Astrocyte (in vitro differentiated cells and primary cell): ENCODE data around the gene GRIN2A. TPM values are rescaled to one million over a fixed set of nuclear protein-coding genes. Genes with fewer than 3 reads are reported as not detected.

ENCODE experiments used
- DNase-seq: peaks from one replicate; pipeline ENCODE4 v3.0.0-alpha.2; 2010; ENCODE audit warnings: low read depth
- FAIRE-seq: peaks from 2 replicates; lab custom pipeline; 2011; peaks lifted over from hg19 to GRCh38; lab: Jason Lieb, UNC
- H2AFZ ChIP-seq: 2 replicates; pipeline ENCODE4 v1.6.0; 2012; ENCODE audit warnings: low read depth, low read length, inconsistent platforms
- H3K27ac ChIP-seq: 2 replicates; pipeline ENCODE4 v1.5.1; 2011; ENCODE audit warnings: low read depth, low read length, inconsistent platforms
- H3K27me3 ChIP-seq: 2 replicates; pipeline ENCODE4 v1.6.0; 2011; ENCODE audit warnings: low read length, inconsistent platforms; ENCODE audit not compliant: insufficient read depth
- H3K36me3 ChIP-seq: 2 replicates; pipeline ENCODE4 v1.5.1; 2011; ENCODE audit warnings: low read length, inconsistent platforms; ENCODE audit not compliant: insufficient read depth
- H3K4me1 ChIP-seq: 2 replicates; pipeline ENCODE4 v1.5.1; 2011; ENCODE audit warnings: low read length, inconsistent platforms; ENCODE audit not compliant: insufficient read depth
- H3K4me2 ChIP-seq: 2 replicates; pipeline ENCODE4 v1.6.0; 2012; ENCODE audit warnings: low read length, inconsistent platforms
- H3K4me3 ChIP-seq: 2 replicates; pipeline ENCODE4 v1.5.1; 2011; ENCODE audit warnings: low read depth, mild to moderate bottlenecking, low read length, inconsistent platforms; ENCODE audit not compliant: insufficient read depth
- H3K79me2 ChIP-seq: 2 replicates; pipeline ENCODE4 v1.6.0; 2012; ENCODE audit warnings: mild to moderate bottlenecking, low read length, inconsistent platforms; ENCODE audit not compliant: insufficient read depth
- H3K9ac ChIP-seq: 2 replicates; pipeline ENCODE4 v1.6.0; 2012; ENCODE audit warnings: mild to moderate bottlenecking, low read length, inconsistent platforms
- H3K9me3 ChIP-seq: 2 replicates; pipeline ENCODE4 v1.5.1; 2012; ENCODE audit warnings: low read depth, mild to moderate bottlenecking, low read length, inconsistent platforms; ENCODE audit not compliant: insufficient read depth
- H4K20me1 ChIP-seq: 2 replicates; pipeline ENCODE4 v1.6.0; 2012; ENCODE audit warnings: low read length, inconsistent platforms; ENCODE audit not compliant: insufficient read depth
- H3K27ac Mint-ChIP-seq: one replicate; pipeline ENCODE4 v1.8.0; 2021; ENCODE audit warnings: mild to moderate bottlenecking, mixed read lengths; ENCODE audit not compliant: unreplicated experiment
- H3K27me3 Mint-ChIP-seq: one replicate; pipeline ENCODE4 v1.8.0; 2021; ENCODE audit warnings: low read depth, mixed read lengths; ENCODE audit not compliant: unreplicated experiment
- H3K36me3 Mint-ChIP-seq: one replicate; pipeline ENCODE4 v1.8.0; 2021; ENCODE audit warnings: low read depth, mixed read lengths; ENCODE audit not compliant: unreplicated experiment
- H3K4me1 Mint-ChIP-seq: one replicate; pipeline ENCODE4 v1.8.0; 2021; ENCODE audit warnings: low read depth, mixed read lengths; ENCODE audit not compliant: unreplicated experiment
- H3K4me3 Mint-ChIP-seq: one replicate; pipeline ENCODE4 v1.8.0; 2021; ENCODE audit warnings: mild to moderate bottlenecking, moderate library complexity, mixed read lengths; ENCODE audit not compliant: unreplicated experiment
- H3K9me3 Mint-ChIP-seq: one replicate; pipeline ENCODE4 v1.8.0; 2021; ENCODE audit warnings: mild to moderate bottlenecking, mixed read lengths; ENCODE audit not compliant: unreplicated experiment
- CTCF ChIP-seq: IDR thresholded peaks from 2 replicates; pipeline ENCODE4 v1.5.1; 2011; ENCODE audit warnings: low read depth, mild to moderate bottlenecking, inconsistent platforms, low read length, moderate library complexity; ENCODE audit not compliant: insufficient read depth
- EZH2 ChIP-seq: IDR thresholded peaks from 2 replicates; pipeline ENCODE4 v1.6.1; 2012; ENCODE audit warnings: mild to moderate bottlenecking, low read length, inconsistent platforms; ENCODE audit not compliant: insufficient read depth
- total RNA-seq: library from RNA; stranded (reverse); gene quantifications from 2 replicates; pipeline ENCODE4 v1.2.1, GENCODE V29; 2021

Gene GRIN2A
- total RNA-seq, 1 donor from 2014 or later: 0.68 TPM

GRCh38 chr16:9836118-9836736 is 346.0 kb downstream of the GRIN2A start:
- Histone ChIP-seq H3K27ac (no peak overlapping the region), H3K27me3 (no peaks in the 10 kb centered on the region), H3K4me3 (no peak overlapping the region), H3K9ac (no peak overlapping the region), H3K4me2 (no peak overlapping the region), H3K4me1 (no peaks in the 10 kb centered on the region), H4K20me1 (no peaks in the 10 kb centered on the region), H3K9me3 (no peaks in the 10 kb centered on the region), H3K79me2 (no peaks in the 10 kb centered on the region), H3K36me3 (no peaks in the 10 kb centered on the region), H2AFZ (no peak overlapping the region)
- Mint-ChIP-seq H3K9me3 (no peaks in the 10 kb centered on the region), H3K36me3 (no peaks in the 10 kb centered on the region), H3K27ac (no peak overlapping the region), H3K4me3 (no peak overlapping the region), H3K27me3 (peaks cover under 1% of the 10 kb centered on the region), H3K4me1 (peaks cover 4% of the 10 kb centered on the region)
- FAIRE-seq: peak; percentile 9
- TF ChIP-seq CTCF: no peak
- TF ChIP-seq EZH2: no peak
- peak; percentile 24 for DNase-seq

DNA sequence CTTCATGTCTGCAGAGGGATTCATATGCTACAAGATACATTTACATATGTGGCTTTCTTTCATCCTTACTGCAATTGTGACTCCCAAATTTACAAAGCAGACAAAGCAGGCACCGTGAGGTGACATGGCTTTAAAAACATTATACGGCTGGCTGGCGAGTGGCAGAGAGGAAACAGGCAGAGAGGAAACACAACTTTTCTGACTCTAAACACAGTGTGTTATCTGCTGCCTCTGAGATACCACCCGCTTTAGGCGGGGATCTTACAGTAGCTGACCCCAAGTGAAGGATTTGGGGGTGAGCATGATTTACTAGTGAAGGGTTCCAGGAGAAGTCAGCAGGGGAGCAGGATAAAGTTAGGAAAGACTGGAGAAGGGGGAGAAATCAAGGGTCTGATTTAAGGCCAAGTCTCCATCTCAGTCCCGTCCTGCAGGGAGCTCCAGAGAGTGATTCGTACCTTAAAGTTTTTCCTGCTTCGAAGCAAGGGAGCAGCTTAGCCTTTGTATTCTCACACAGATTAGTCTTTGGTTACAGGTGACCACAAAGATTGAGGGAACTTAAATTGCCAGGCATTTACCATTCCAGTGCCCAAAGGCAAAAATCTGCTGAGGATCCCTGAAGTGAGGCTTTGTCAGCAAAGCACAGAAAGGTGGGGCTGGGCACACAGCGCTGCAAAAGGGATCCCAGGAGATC is 355.0 kb downstream of the GRIN2A start:
- peaks cover 12% of the 10 kb centered on the region for H3K4me1 Mint-ChIP-seq
- no peak overlapping the region for H3K9ac ChIP-seq
- no peaks in the 10 kb centered on the region for H3K79me2 ChIP-seq
- peaks cover 2% of the 10 kb centered on the region for H3K27me3 ChIP-seq
- H3K4me1 ChIP-seq: no peaks in the 10 kb centered on the region
- H3K9me3 Mint-ChIP-seq: no peaks in the 10 kb centered on the region
- no peaks in the 10 kb centered on the region for H3K9me3 ChIP-seq
- H3K36me3 ChIP-seq: no peaks in the 10 kb centered on the region
- H4K20me1 ChIP-seq: no peaks in the 10 kb centered on the region
- H3K27ac Mint-ChIP-seq: no peak overlapping the region
- H3K4me2 ChIP-seq: no peak overlapping the region
- no peak overlapping the region for H2AFZ ChIP-seq
- TF ChIP-seq CTCF (no peak), EZH2 (no peak)
- H3K4me3 Mint-ChIP-seq: no peak overlapping the region
- DNase-seq: no peak
- no peak overlapping the region for H3K4me3 ChIP-seq
- no peak for FAIRE-seq
- peaks cover 34% of the 10 kb centered on the region for H3K27me3 Mint-ChIP-seq
- no peak overlapping the region for H3K27ac ChIP-seq
- H3K36me3 Mint-ChIP-seq: no peaks in the 10 kb centered on the region

DNA sequence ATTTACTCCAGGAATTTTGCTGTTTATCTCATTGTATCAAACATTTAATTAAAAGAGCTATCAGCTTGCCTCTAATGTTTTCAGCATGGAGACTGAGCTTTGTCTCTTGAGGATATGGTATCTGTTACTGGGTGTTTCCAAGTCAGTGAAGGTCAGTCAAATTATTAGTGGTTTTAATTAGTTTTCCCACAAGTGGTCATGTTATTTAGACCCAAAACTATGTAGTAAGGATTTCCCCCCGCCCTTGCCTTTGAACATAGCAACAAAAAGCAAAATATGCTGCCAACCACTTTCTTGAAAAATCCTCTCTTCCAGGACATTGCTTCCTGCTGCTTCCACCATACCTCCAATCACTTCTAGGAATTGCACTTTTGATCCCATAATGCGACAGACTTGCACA is 355.6 kb downstream of the GRIN2A start:
- H3K4me1 Mint-ChIP-seq: peaks cover 13% of the 10 kb centered on the region
- no peaks in the 10 kb centered on the region for H3K36me3 Mint-ChIP-seq

More for the DNA sequence above, 355.6 kb downstream of the GRIN2A start:
- H3K4me1 ChIP-seq: no peaks in the 10 kb centered on the region
- Mint-ChIP-seq H3K4me3 (no peak overlapping the region), H3K27ac (no peak overlapping the region), H3K27me3 (peaks cover 40% of the 10 kb centered on the region), H3K9me3 (no peaks in the 10 kb centered on the region)
- FAIRE-seq (no peak), DNase-seq (no peak)
- no peak overlapping the region for H2AFZ ChIP-seq
- no peak overlapping the region for H3K4me2 ChIP-seq
- TF ChIP-seq EZH2 (no peak), CTCF (no peak)
- no peaks in the 10 kb centered on the region for H4K20me1 ChIP-seq
- no peak overlapping the region for H3K9ac ChIP-seq
- H3K36me3 ChIP-seq: no peaks in the 10 kb centered on the region
- peaks cover 2% of the 10 kb centered on the region for H3K27me3 ChIP-seq
- no peak overlapping the region for H3K27ac ChIP-seq
- H3K79me2 ChIP-seq: no peaks in the 10 kb centered on the region
- no peaks in the 10 kb centered on the region for H3K9me3 ChIP-seq
- H3K4me3 ChIP-seq: no peak overlapping the region
